SH-SY5Y (cell line): ENCODE data around the gene CLDN24.

Source experiments
- GATA2 ChIP-seq: IDR thresholded peaks from 2 replicates; pipeline ENCODE4 v1.6.1; 2011; ENCODE audit warnings: mild to moderate bottlenecking, low read depth, low read length
- GATA3 ChIP-seq: IDR thresholded peaks from 2 replicates; pipeline ENCODE4 v1.6.1; 2011; ENCODE audit warnings: low read depth, mild to moderate bottlenecking, low read length, moderate library complexity

CLDN24 gene

GRCh38 chr4:183352546-183352945 lies 30.3 kb upstream of the CLDN24 start:
- TF ChIP-seq GATA3 (no peak), GATA2 (no peak)

GRCh38 chr4:183350317-183351071 lies 28.3 kb upstream of the CLDN24 start:
- TF ChIP-seq GATA2, result no peak
- TF ChIP-seq GATA3, result no peak

- TF ChIP-seq GATA3 (no peak), GATA2 (no peak)
Observed at GRCh38 chr4:183349673-183350072, 27.4 kb upstream of the CLDN24 start.

- TF ChIP-seq GATA3 (no peak), GATA2 (no peak)
Observed at GRCh38 chr4:183348706-183349659, 26.8 kb upstream of the CLDN24 start.

GRCh38 chr4:183348136-183348535 lies 25.9 kb upstream of the CLDN24 start:
- TF ChIP-seq GATA3, result no peak
- no peak for TF ChIP-seq GATA2

GRCh38 chr4:183347566-183347965 lies 25.3 kb upstream of the CLDN24 start:
- TF ChIP-seq GATA2 (no peak), GATA3 (no peak)

GRCh38 chr4:183347146-183347545 lies 24.9 kb upstream of the CLDN24 start:
- TF ChIP-seq GATA2, result no peak
- TF ChIP-seq GATA3, result no peak

GRCh38 chr4:183345261-183345660 lies 23.0 kb upstream of the CLDN24 start:
- TF ChIP-seq GATA3, result no peak
- TF ChIP-seq GATA2, result no peak

GRCh38 chr4:183344523-183345255 lies 22.5 kb upstream of the CLDN24 start:
- no peak for TF ChIP-seq GATA3
- TF ChIP-seq GATA2, result no peak

- TF ChIP-seq GATA2 (no peak), GATA3 (no peak)
Observed at GRCh38 chr4:183343730-183344129, 21.5 kb upstream of the CLDN24 start.

GRCh38 chr4:183342541-183343533 lies 20.6 kb upstream of the CLDN24 start:
- TF ChIP-seq GATA3, result no peak
- no peak for TF ChIP-seq GATA2

- TF ChIP-seq GATA2 (no peak), GATA3 (no peak)
Observed at GRCh38 chr4:183337833-183338232, 15.6 kb upstream of the CLDN24 start.

GRCh38 chr4:183337349-183337748 lies 15.1 kb upstream of the CLDN24 start:
- no peak for TF ChIP-seq GATA3
- no peak for TF ChIP-seq GATA2
